Measurements from ENCODE around the gene TNS3.
"Not testable (repeated sequence)": the region's sequence is repeated elsewhere in the genome, so short reads cannot be mapped to it uniquely, and the experiment has no call there.

The TNS3 gene

GRCh38 chr7:47581804-47582763 is at the start of gene TNS3:
TSS of gene TNS3 (minus strand) at chr7:47582111. CDS start at chr7:47439636, 142,475 bp downstream.
- DNase-seq (ENCODE audit: low read depth in 4 of 4, low spot score in 1 of 4) = no peak

GRCh38 chr7:47631711-47632110 is 49.8 kb upstream of the TNS3 start:
- DNase-seq (ENCODE audit: low read depth in 4 of 4, low spot score in 1 of 4) = no peak

- DNase-seq (ENCODE audit: low read depth in 4 of 4, low spot score in 1 of 4) = no peak
These were observed 45.8 kb upstream of the TNS3 start for GRCh38 chr7:47627580-47628283.

- DNase-seq (ENCODE audit: low read depth in 4 of 4, low spot score in 1 of 4) = no peak
These were observed 44.2 kb upstream of the TNS3 start for GRCh38 chr7:47625861-47626715.

- no peak for DNase-seq (ENCODE audit: low read depth in 4 of 4, low spot score in 1 of 4)
These were observed 42.8 kb upstream of the TNS3 start for GRCh38 chr7:47624689-47625088.

GRCh38 chr7:47622946-47623640 is 41.2 kb upstream of the TNS3 start:
- no peak for DNase-seq (ENCODE audit: low read depth in 4 of 4, low spot score in 1 of 4)

- DNase-seq (ENCODE audit: low read depth in 4 of 4, low spot score in 1 of 4) = no peak
These were observed 40.7 kb upstream of the TNS3 start for GRCh38 chr7:47622586-47622945.

- DNase-seq (ENCODE audit: low read depth in 4 of 4, low spot score in 1 of 4) = no peak
These were observed 40.2 kb upstream of the TNS3 start for GRCh38 chr7:47621979-47622561.

- no peak for DNase-seq (ENCODE audit: low read depth in 4 of 4, low spot score in 1 of 4)
These were observed 39.4 kb upstream of the TNS3 start for GRCh38 chr7:47621347-47621746.

GRCh38 chr7:47619806-47620205 is 37.9 kb upstream of the TNS3 start:
- no peak for DNase-seq (ENCODE audit: low read depth in 4 of 4, low spot score in 1 of 4)

GRCh38 chr7:47617131-47617530 is 35.2 kb upstream of the TNS3 start:
- no peak for DNase-seq (ENCODE audit: low read depth in 4 of 4, low spot score in 1 of 4)

- no peak for DNase-seq (ENCODE audit: low read depth in 4 of 4, low spot score in 1 of 4)
These were observed 32.5 kb upstream of the TNS3 start for GRCh38 chr7:47614450-47614849.

- no peak for DNase-seq (ENCODE audit: low read depth in 4 of 4, low spot score in 1 of 4)
These were observed 29.2 kb upstream of the TNS3 start for GRCh38 chr7:47611045-47611511.

GRCh38 chr7:47610506-47611044 is 28.7 kb upstream of the TNS3 start:
- no peak for DNase-seq (ENCODE audit: low read depth in 4 of 4, low spot score in 1 of 4)

- no peak for DNase-seq (ENCODE audit: low read depth in 4 of 4, low spot score in 1 of 4)
These were observed 28.0 kb upstream of the TNS3 start for GRCh38 chr7:47609803-47610452.

- DNase-seq (ENCODE audit: low read depth in 4 of 4, low spot score in 1 of 4) = not testable (repeated sequence)
These were observed 24.7 kb upstream of the TNS3 start for GRCh38 chr7:47606593-47607046.

- DNase-seq (ENCODE audit: low read depth in 4 of 4, low spot score in 1 of 4) = no peak
These were observed 24.1 kb upstream of the TNS3 start for GRCh38 chr7:47605816-47606575.

- no peak for DNase-seq (ENCODE audit: low read depth in 4 of 4, low spot score in 1 of 4)
These were observed 22.6 kb upstream of the TNS3 start for GRCh38 chr7:47604496-47604890.

Data from stimulated activated CD4-positive, alpha-beta T cell treated with anti-CD3 and anti-CD28 coated beads, Interleukin-1b, Interleukin-23, amount 100 ng/mL, for 24 hours (primary cell).